OCI-M2 (cell line): ENCODE measurements around the gene TBC1D16.
A peak's percentile ranks its signal among the peaks of the same experiment; 100 is the strongest.
"Not testable (repeated sequence)": the region's sequence is repeated elsewhere in the genome, so short reads cannot be mapped to it uniquely, and the experiment has no call there.

Experiments used
- DNase-seq: peaks from one replicate; lab custom pipeline; 2025; ENCODE audit not compliant: unreplicated experiment; lab: John Stamatoyannopoulos, UW

The TBC1D16 gene

DNA sequence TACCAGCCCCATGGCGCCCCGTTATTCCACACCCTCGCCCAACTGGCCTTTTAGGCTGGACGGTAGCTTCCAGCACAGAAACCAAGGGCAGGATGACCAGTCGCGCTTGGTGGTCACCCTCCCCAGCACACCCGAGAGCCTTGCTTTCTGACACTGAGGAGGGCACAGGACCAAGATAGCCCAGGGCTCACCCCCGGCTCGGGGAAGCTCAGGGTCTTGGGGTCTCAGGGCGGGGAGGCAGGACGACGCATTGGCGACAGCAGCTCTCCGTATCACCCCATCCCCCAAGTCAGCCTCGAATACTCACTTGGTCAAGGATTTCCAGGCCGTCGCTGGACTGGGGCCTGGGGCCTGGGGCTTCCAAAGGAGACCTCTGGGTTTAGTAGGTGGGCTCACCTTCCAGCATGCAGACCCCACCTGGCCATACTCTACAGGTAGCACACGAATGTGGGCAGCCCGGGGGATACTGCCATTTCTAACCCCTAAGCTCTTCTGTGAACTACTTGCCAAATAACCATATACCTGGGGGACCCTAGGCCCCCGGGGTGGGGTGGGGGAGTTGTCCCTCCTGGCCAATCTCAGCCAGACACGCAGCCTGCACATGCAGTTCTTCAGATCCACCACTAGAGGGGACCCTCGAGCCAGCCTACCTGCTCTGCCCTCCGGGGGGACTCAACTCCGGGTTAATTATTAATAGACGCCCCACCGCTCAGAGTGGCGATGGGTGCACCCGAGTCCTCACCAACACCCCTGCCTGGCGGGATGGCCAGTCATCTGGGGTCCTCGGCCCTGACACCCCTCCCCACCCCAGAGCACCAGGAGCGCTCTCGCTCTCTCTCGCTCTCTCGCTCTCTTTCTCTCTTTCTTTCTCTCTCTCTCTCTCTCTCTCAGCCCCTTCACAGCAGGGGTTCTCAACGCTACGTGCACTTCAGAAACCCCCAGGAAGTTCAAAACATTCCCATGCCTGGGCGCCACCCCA lies 30.0 kb downstream of the TBC1D16 start:
- peak; percentile 6 for DNase-seq

DNA sequence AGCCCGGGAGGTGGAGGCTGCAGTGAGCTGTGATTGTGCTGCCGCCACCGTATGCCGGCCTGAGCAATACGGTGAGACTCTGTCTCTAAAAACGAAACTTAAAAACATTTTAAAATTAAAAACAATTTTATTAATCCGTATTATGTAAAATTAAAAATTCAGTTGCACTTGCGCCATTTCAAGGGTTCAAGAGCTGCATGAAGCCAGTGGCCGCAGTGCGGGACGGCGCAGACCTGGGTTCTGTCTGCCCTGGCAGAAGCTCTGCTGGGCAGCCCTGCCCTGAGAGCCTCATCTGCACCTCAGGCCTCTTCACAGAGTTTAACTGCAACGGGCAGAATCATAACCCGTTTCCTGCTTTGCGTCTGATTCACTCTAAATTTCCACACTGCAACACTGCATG lies 31.7 kb downstream of the TBC1D16 start:
- no peak for DNase-seq

DNA sequence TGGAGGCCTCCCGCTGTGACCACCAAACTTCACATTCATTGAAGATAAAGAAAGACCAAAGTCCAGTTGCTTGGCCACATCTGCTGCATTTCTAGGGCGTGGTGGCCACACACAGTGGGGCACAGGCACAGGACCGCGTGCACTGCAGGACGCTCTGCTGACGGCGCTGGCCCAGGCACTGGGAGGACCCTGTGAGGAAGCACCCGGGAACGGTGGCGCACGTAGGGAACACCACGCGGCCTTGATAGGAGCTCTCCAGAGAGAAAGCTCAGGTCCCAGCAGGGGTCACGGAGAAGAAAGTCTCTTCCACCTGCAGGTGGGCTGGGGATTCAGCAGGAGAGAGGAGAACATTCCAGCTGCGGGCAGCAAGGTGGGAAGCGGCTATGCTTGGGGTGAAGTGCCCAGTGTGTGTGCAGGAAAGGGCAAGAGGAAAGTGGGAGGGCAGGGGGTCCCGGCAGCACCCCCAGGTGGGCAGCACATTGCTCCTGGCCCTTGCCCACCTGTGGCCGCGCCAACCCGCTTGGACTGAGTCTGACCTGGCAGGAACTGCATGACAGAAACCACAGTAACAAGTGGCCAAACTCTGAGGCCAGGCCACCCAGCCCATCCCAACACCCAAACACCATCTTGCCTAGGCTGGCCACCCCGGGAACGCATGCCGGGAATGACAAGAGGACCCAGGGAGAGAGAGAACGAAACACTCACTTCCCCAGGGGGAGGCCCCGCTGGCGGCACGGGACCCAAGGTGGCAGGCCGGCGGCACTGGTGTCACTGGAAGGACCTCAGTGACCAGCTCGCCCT lies 32.8 kb downstream of the TBC1D16 start:
- no peak for DNase-seq

DNA sequence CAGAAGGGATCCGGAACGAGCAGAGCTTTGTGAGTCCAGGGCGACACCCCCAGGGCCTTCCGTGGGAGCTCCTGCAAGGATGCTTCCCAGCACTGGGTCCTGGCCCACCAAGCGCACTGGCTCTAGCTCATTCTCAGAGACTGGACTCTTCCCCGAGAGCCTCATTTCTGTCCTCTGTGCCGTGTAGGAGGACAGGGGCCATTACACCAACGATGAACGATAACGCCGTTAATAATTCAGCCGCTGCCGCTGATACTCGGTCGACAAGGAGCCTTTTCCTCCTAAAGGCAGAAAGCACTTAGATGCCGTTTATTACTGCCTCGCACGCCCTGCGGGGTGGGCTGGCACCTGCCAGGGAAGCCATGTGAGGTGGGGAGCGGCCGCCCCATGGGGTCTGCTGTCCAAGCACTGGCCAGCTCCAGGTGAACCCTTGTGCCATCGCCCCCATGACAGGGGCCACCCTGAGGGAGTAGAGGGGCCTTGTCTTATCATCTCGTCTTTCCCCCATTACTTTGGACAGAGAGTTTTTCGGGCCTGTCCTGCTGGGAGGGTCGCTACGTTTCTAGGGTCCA lies 33.5 kb downstream of the TBC1D16 start:
- no peak for DNase-seq

DNA sequence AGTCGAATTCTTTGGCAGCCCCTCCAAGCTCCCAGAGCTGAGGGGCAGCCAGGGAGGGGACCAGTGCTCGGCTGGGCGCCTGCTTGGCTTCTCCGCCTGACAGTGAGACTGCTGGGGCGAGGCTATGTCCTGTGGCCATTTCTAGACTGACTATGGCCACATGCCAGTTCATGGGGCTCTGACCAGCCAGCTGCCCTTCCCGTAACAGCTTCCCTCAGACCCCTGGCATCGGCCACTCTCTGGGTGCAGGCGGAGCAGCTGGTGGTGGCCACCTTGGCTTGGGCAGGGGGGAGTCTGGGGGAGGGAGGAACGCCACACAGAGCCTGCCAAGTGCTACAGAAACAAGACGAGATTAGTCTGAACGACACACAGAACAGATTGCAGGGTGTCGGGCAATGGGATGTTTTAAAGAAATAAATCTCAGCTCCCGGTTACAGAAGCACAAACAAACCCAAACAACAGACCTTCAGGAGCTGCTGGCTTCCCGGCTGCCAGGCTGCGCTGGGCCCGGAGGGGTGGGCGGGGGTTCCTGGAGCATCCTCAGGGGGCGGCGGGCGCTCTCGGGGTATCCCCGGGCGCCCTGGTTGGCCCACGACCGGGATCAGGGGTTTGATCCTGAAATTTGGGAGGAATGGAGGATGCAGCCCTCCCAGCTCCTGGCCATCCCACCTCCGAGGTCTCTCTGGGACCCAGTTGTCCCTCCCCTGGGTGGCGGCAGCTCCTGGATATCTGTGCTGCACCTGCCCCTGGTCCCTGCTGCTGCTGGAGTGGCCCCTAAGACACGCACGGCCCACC lies 34.5 kb downstream of the TBC1D16 start:
- DNase-seq, result no peak

DNA sequence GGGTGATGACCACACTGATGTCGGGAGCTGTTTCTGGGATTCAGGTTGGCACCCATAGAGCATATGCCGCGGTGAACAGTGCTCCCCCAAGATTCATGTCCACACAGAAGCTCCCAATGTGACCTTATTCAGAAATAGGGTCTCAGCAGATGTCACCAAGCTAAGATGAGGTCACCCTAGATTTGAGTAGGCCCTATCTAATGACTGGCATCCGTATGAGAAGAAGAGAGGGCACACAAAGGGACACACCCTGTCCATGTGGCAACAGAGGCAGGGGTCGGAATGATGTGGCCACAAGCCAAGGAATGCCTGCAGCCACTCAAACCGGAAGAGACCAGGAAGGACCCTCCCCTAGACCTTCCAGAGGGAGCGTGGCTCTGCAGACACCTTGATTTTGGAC lies 35.5 kb downstream of the TBC1D16 start:
- no peak for DNase-seq

DNA sequence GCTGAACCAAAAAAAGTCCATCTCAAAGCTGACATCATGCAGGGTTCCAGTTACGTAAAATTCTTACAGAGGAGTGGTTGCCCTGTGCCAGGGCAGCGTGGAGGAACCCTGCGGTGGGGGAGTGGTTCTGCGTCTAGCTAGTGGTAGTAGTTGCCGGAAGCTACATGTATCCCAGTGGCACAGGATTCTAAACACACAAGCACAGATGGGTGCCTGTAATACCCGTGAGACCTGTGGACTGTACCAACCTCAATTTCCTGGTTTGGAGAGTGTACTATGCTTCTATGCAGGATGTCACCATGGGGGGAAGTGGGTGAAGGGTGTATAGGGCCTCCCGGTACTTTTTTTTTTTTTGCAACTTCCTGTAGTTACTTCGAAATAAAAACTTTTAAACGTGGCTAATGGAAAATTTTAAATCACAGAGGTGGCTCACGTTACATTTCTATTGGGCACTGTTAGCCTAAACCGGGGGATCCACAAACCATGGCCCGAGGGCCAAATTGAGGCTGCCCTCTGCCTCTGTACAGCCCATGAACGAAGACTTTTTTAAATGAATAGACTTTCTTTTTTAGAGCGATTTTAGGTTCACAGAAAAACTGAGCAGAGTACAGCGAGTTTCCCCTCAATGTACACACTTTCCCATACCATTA lies 38.5 kb downstream of the TBC1D16 start:
- DNase-seq, result no peak

DNA sequence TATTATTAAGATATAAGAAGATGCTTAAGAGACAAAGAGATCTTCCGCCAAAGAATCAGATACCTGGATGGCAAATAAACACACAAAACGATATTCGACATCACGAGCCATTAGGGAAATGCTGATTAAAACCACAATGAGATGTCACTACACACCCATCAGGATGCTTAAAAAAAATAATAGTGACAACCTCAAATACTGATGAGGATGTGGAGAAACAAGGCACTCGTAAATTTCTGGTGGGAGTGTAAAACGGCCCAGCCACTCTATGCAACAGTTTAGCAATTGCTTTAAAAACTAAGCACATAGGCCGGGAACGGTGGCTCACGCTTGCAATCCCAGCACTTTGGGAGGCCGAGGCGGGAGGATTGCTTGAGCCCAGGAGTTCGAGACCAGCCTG lies 39.4 kb downstream of the TBC1D16 start:
- no peak for DNase-seq

DNA sequence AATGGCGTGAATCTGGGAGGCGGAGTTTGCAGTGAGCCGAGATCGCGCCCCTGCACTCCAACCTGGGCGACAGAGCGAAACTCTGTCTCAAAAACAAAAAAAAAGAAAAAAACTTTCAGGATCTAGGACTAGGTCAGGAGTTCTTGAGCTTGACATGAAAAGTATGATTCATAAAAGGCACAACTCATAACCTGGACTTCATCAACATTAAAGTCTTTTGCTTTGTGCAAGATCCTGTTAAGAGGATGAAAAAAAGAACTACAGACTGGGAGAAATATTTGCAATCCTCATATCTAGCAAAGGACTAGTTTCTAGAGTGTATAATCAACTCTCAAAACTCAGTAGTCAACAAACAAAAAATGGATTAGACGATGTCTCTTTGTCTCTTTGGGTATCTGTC lies 40.0 kb downstream of the TBC1D16 start:
- DNase-seq, result no peak

DNA sequence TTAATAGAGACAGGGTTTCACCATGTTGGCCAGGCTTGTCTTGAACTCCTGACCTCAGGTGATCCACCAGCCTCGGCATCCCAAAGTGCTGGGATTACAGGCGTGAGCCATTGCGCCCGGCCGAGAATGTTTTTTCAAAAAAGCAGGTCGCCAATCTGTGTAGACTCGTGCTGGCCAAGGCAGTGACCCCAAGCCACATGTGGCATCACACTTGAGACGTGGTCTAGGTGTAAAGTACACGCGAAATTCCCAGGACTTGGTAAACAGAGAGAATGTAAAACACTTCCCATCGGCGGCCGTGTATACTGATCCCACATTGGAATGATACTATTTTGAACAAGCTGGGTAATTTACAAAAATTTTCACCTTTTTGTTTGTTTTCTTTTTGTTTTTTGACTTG lies 41.1 kb downstream of the TBC1D16 start:
- DNase-seq, result no peak

DNA sequence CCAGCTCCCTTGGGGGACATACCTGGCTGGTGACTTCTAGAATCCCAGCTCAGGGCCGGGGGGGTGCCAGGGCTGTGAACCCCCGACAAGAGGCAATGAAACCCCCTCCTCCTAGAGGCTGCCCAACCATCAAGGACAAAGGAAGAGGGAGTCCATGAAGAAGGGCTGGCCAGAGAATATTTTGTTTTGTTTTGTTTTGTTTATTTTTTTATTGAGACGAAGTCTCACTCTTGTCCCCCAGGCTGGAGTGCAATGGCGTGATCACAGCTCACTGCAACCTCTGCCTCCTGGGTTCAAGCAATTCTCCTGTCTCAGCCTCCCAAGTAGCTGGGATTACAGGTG lies 41.5 kb downstream of the TBC1D16 start:
- DNase-seq, result not testable (repeated sequence)

DNA sequence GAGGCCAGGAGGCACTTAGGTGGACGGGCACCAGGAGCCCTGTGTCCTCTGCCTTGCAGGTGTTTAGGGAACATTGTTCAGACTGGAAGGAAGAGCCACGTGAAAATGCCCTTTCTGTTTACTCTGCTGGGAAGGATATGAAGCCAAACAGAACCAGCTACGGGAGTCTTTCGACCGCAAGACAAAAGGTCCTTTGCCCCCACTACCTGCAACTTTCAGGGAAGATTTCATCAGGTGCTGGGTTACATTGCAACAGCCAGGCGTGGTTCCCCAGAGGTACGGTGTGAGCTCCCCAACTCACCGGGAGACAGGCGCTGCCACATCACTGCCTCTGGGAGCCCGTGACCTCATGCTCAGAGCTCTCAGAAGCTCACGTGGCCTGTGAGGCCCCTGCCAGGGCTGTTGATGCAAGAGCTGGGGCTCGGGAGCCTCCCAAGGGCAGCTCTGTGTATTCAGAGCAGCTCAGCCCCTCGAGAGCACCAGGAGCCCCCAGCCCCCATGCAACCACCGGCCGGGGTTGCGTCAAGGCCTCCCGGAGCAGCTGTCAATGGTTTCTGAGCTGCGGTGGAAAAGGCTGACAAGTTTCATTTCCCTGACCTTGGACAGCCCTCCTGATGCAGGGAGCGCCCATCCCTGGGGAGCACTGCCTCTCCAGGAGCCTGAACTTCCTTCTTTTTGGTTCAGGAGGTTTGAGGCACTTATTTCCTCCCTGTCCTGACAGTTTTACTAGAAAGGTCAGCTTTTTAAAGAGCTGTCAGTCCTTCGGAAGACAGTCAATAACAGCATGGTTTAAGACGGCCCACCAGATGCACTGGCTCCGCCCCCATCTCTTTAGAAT lies 42.1 kb downstream of the TBC1D16 start:
- no peak for DNase-seq

DNA sequence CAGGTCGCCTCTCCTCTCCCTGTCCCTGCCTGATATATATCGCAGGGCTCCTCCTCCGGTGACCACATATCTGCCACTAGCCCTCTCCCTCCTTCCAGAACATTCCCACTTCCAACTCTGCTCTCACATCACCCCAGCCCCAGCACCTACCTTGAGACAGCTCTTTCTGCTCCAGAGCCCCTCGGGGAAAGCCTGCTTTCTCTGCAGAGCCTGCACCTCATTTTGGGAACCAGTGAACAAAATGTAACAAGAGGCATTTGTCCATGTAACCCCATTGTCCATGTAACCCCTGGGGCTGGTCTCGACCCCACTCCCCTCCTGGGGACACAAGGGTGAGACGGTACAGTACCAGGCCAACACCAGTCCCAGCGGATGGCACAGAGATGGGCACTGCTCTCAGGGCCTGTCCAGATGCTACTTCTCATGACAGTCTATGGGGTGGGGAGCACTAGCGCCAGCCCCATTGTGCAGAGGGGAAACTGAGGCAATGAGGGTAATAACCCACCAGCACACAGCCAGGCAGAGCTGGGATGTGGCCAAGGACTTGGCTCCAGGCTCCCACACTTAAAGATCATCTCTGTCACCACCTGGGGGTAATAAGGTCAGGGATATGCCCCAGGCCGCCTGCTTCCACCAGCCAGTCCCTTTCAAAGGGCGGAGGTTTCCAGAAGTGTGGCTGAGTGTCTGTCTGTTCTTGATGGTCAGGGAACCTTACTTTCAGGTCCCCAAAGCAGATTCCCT lies 42.9 kb downstream of the TBC1D16 start:
- no peak for DNase-seq

DNA sequence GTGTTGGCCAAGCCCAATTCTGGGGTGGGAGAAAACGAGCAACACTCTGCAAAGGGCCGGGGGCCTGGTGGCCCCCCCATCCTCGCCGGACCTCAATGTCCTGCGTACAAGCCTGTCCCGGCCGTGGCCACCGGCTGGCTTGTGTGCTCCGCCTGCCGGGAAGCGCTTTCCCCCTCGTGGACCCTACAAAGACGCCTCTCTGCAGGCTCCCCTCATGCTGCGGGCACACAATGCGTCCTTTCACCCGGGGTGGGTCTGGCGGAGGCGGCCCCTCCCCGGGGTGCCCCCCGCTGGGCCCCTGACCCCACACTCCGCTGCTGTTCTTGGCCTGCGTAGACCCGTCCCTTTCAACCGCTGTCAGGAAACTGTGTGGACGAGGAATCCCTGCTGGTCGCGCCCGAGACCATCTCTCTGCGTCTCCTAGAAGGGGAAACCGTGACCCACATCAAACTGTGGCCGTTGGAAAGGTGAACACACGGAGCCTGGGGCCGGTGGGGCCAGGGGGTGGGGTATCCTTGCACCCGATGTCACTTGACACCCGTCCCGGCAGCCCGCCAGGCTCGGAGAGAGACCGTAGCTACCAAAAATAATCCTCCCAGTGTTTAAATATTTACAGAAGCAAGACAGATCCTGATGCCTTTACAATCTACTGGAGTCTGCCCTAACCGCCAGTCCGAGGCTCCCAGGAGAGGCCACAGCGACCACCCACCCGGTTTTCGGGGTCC lies 43.6 kb downstream of the TBC1D16 start:
- DNase-seq, result no peak

DNA sequence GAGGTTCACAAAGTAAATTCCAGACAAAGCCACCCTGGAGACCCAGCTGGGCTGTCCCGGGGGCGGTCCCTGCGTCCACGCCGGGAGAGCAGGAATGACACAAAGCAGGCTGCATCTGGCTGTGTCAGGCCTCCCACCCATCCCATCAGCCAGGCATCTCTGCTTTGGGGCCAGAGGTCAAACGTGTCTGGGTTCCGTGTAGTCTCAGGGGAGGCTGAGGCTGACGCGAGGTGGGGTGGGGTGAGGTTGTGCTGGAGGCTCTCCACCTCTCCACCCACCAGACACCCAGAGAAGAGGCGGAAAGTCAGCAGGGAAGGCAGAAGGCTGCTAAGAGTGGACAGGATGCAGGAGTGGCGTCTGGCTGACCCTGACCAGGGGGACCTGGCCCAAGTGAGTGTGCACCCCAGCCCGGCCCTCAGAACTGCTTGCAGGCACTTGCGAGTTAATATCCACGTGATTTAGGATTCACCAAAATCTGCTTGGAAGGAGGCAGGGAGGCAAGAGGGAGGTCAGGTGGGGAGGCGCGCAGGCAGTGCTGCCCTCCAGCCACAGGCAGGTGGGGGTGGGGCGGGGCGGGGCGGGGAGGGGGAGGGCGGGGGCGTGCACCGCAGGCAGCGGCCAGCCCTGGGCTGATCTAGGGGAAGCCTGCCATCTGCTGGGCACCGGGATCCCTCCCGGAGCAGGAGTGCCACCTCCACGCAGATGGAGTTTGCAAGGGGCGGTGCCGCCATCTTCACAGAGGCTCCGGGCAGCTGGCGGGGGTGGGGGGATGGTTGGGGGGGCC lies 44.3 kb downstream of the TBC1D16 start:
- no peak for DNase-seq

DNA sequence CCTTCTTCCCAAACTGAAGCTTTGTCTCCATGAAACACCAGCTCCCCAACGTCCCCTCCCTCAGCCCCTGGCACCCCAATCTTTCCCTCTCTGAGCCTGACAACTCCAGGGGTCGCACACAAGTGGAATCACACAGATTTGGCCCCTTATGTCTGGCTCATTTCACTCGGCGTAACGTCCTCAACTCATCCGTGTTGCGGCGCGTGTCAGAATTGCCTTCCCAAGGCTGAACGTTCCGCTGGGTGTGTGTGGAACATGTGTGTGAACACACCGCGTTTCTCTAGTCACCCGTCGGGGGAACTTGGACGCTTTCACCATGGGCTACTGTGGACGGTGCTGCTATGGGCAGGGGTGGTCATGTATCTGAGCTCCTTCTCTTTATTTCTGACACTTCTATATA lies 45.0 kb downstream of the TBC1D16 start:
- DNase-seq, result no peak

DNA sequence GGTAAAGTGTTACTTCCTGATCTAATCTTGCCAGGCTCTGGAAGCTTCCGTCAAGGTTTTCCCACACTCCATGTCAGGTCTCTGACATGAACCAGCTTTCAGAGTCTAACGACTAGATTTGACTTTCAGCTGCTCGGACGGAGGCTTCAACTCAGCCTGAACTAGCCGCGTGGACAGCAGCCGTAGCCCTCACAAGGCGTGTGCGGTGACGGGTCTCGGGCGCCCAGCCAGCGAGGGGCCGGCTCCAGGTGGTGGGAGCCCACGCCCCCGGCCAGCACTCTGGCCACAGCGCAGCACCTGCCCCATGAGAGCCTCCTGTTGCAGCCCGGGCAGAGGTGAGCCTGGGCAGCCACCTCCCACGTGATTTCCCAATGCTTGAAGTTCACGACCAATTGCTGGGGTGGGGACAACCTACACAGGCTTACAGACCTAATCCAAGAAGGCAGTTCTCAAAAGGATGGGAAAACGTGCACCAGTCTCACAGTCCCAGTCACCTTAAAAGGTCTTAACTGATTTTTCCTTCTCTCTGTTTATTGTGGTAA lies 45.5 kb downstream of the TBC1D16 start:
- no peak for DNase-seq
